HepG2 (cell line): ENCODE data around the gene LAMA5. TPM values are rescaled to one million over a fixed set of nuclear protein-coding genes. Genes with fewer than 3 reads are reported as not detected.

Experiments used
- ATAC-seq: fragments of 200-7000 bp; cut with Tn5 transposase; 3 replicates; pipeline ENCODE4 v1.9.1; 2020; ENCODE audit warnings: mild to moderate bottlenecking, moderate library complexity
- BruUV-seq: library from RNA; stranded (reverse); fragments of 400-500 nt; replicated peaks from 2 replicates; lab custom pipeline; 2021; lab: Mats Ljungman, UMichigan
- CTCF ChIA-PET: fragments of 300-600 bp; formaldehyde crosslinking; extraction: SDS; loops from one replicate; lab custom pipeline; 2021; ENCODE audit warnings: low total read pairs, inconsistent platforms, low intra/inter-chr PET ratio; lab: Yijun Ruan, JAX
- POLR2A ChIA-PET: fragments of 350-600 bp; sonication (Branson Sonifier 250); formaldehyde crosslinking; loops from one replicate; lab custom pipeline; 2020; ENCODE audit warnings: antibody characterized with exemption, inconsistent platforms; lab: Yijun Ruan, JAX
- DNase-seq: peaks from one replicate; pipeline ENCODE4 v3.0.0-alpha.2; 2015; ENCODE audit warnings: low spot score
- FAIRE-seq: peaks from 3 replicates; lab custom pipeline; 2011; peaks lifted over from hg19 to GRCh38; lab: Jason Lieb, UNC
- H2AFZ ChIP-seq: one replicate; pipeline ENCODE4 v1.6.1; 2011; ENCODE audit warnings: low read length, inconsistent platforms
- H3K27ac ChIP-seq: fragments of 300-600 bp; 3 replicates; pipeline ENCODE4 v1.8.0; 2011; ENCODE audit warnings: mixed run types, mild to moderate bottlenecking, mixed read lengths, low read length, inconsistent platforms; ENCODE audit not compliant: insufficient read depth; ENCODE audit errors: extremely low read length
- H3K27me3 ChIP-seq, 2 experiments: fragments of 200-600 bp in 1 of 2; 2 replicates in 1 of 2; 3 replicates in 1 of 2; pipeline versions ENCODE4 v1.6.0 to v1.8.0; 2011; ENCODE audit warnings: low read length in 2 of 2, mild to moderate bottlenecking in 2 of 2, moderate library complexity in 2 of 2, inconsistent platforms in 1 of 2; ENCODE audit not compliant: insufficient read depth in 2 of 2, control insufficient read depth in 1 of 2
- H3K36me3 ChIP-seq, 2 experiments: fragments of 200-600 bp in 1 of 2; replicated peaks in 1 of 2; 2 replicates in 1 of 2; 3 replicates in 1 of 2; pipeline versions ENCODE4 v1.5.1 to v1.8.0; 2011; ENCODE audit warnings: low read length in 2 of 2, inconsistent platforms in 1 of 2; ENCODE audit not compliant: insufficient read depth in 2 of 2, control insufficient read depth in 1 of 2
- H3K4me1 ChIP-seq: 2 replicates; pipeline ENCODE4 v1.5.1; 2012; ENCODE audit warnings: low read length, inconsistent platforms; ENCODE audit not compliant: insufficient read depth
- H3K4me2 ChIP-seq: 2 replicates; pipeline ENCODE4 v1.6.0; 2011; ENCODE audit warnings: low read depth, low read length, inconsistent platforms
- H3K4me3 ChIP-seq, 3 experiments: fragments of 200-600 bp in 1 of 3; sonication (generic), shearing (Covaris generic) in 1 of 3; replicated peaks in 1 of 3; 2 replicates each; pipeline ENCODE4 v1.5.1; 2011 to 2016; ENCODE audit warnings: low read length in 3 of 3, inconsistent platforms in 2 of 3, low read depth in 2 of 3, mild to moderate bottlenecking in 2 of 3, control low read depth in 1 of 3, mixed read lengths in 1 of 3; ENCODE audit not compliant: insufficient read depth in 1 of 3
- H3K79me2 ChIP-seq: one replicate; pipeline ENCODE4 v1.6.1; 2011; ENCODE audit warnings: low read length, inconsistent platforms; ENCODE audit not compliant: insufficient read depth
- H3K9ac ChIP-seq: 2 replicates; pipeline ENCODE4 v1.6.0; 2011; ENCODE audit warnings: mild to moderate bottlenecking, low read depth, low read length, inconsistent platforms; ENCODE audit not compliant: insufficient read depth
- H3K9me3 ChIP-seq: 2 replicates; pipeline ENCODE4 v1.5.1; 2012; ENCODE audit warnings: mild to moderate bottlenecking, low read length
- H4K20me1 ChIP-seq: 2 replicates; pipeline ENCODE4 v1.6.0; 2011; ENCODE audit warnings: inconsistent platforms, mild to moderate bottlenecking, low read length, moderate library complexity; ENCODE audit not compliant: insufficient read depth
- KLF15 ChIP-seq: sonication (generic); formaldehyde crosslinking; IDR thresholded peaks from 2 replicates; pipeline ENCODE4 v1.8.1; 2023; ENCODE audit warnings: borderline replicate concordance, mild to moderate bottlenecking, inconsistent platforms, missing genetic modification reagents, mixed read lengths
- NFIC ChIP-seq: IDR thresholded peaks from 2 replicates; pipeline ENCODE4 v1.6.1; 2012; ENCODE audit warnings: mild to moderate bottlenecking, low read length, inconsistent platforms
- RXRA ChIP-seq: sonication (generic); formaldehyde crosslinking; IDR thresholded peaks from 2 replicates; pipeline ENCODE4 v1.5.1; 2020; ENCODE audit warnings: missing genetic modification reagents
- SMYD3 ChIP-seq: sonication (generic); formaldehyde crosslinking; IDR thresholded peaks from 2 replicates; pipeline ENCODE4 v1.8.1; 2023; ENCODE audit warnings: mild to moderate bottlenecking, missing genetic modification reagents
- U2AF1 ChIP-seq: fragments of 200-400 bp; formaldehyde crosslinking; optimal IDR thresholded peaks from 2 replicates; pipeline ENCODE3; 2017; ENCODE audit warnings: mild to moderate bottlenecking, low read depth, low read length
- ZNF572 ChIP-seq: sonication (generic); formaldehyde crosslinking; IDR thresholded peaks from 2 replicates; pipeline ENCODE4 v1.5.1; 2020; ENCODE audit warnings: mild to moderate bottlenecking, missing genetic modification reagents
- ZZZ3 ChIP-seq: sonication (generic); formaldehyde crosslinking; IDR thresholded peaks from 2 replicates; pipeline ENCODE4 v1.4.0; 2020; ENCODE audit warnings: missing genetic modification reagents, mild to moderate bottlenecking, borderline replicate concordance
- WGBS: methylation state at CpG from one replicate; pipeline ENCODE4 v1.1.6; 2017; ENCODE audit warnings: low lambda C conversion rate; 5-methylcytosine and 5-hydroxymethylcytosine counted together
- in situ Hi-C: cut with HindIII; loops from 2 replicates; pipeline ENCODE4 v1.10.0; 2017; ENCODE audit warnings: low pct_unique_long_range_greater_than_20kb; ENCODE audit not compliant: extremely low pct_ligation_motif_present
- intact Hi-C: fragments of 100-400 bp; cut with micrococcal nuclease; formaldehyde crosslinking; loops from one replicate; pipeline ENCODE4 v1.10.0; 2022; ENCODE audit not compliant: unreplicated experiment
- polyA plus RNA-seq, 8 experiments: library from polyadenylated mRNA; depleted of rRNA in 3 of 8; stranded (reverse) in 7 of 8; unstranded in 1 of 8; fragments of >200 nt; fragmentation: Illumina TruSeq in 4 of 8; extraction: Trizol in 4 of 8; gene quantifications; 2 replicates each; pipeline versions ENCODE4 v1.2.1 to v1.2.3, GENCODE V29; 2011 to 2016; ENCODE audit warnings: low read depth in 4 of 8, missing spikeins in 1 of 8, mixed read lengths in 1 of 8; ENCODE audit not compliant: insufficient read depth in 1 of 8
- total RNA-seq, 5 experiments: library from RNA; depleted of rRNA; stranded (reverse); fragments of >200 nt; fragmentation: Illumina TruSeq; extraction: Trizol; gene quantifications; 2 replicates each; pipeline ENCODE4 v1.2.3, GENCODE V29; 2016; ENCODE audit warnings: low read depth in 1 of 5
- TF ChIP-seq, protein P1 (sequence below): IDR thresholded peaks from 2 replicates; pipeline ENCODE4 v1.6.1; 2016; ENCODE audit warnings: low read depth, borderline replicate concordance
- TF ChIP-seq, protein P2 (sequence below): fragments of 450-650 bp; IDR thresholded peaks from 2 replicates; pipeline ENCODE4 v1.6.1; 2017; ENCODE audit warnings: mild to moderate bottlenecking
- TF ChIP-seq, protein P3 (sequence below): sonication (generic); formaldehyde crosslinking; IDR thresholded peaks from 2 replicates; pipeline ENCODE4 v1.5.1; 2020; ENCODE audit warnings: missing genetic modification reagents, mild to moderate bottlenecking, borderline replicate concordance
- TF ChIP-seq, protein P4 (sequence below): IDR thresholded peaks from 2 replicates; pipeline ENCODE4 v1.6.1; 2016; ENCODE audit warnings: mild to moderate bottlenecking

Gene LAMA5
- total and polyA plus RNA-seq, 2 of the 13 experiments (the other 11 are each of a cell fraction or from before 2014, with no cell fraction given), result 21.0 to 44.7 TPM

DNA sequence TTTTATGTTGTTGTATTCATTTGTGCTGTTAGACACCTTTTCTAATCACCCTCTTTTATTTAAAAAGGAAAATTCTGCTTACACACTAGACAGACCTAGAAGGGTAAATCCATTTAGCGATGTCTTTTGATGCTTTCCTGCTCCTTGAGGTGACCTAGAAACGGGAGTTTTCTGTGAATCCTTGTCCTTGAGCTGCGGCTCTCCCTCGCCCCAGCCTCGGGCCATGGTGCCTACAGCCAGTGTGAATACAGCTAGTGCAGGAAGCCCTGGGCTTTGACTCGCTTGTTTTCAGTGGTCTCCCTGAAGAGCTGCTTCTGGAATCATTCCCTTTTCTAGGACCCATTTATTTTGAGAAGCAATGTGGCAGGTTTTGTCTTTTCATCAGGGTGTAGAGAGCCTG is 82.0 kb downstream of the LAMA5 start:
- Histone ChIP-seq H3K79me2 (no peaks in the 10 kb centered on the region), H2AFZ (no peak overlapping the region), H3K9me3 (no peaks in the 10 kb centered on the region), H3K9ac (no peak overlapping the region), H3K27ac (no peak overlapping the region), H3K4me3 (no peak overlapping the region), H3K36me3 (peaks cover 45 to 80% of the 10 kb centered on the region in 2 experiments), H3K4me2 (no peak overlapping the region), H3K4me1 (no peaks in the 10 kb centered on the region), H4K20me1 (no peaks in the 10 kb centered on the region), H3K27me3 (no peaks in the 10 kb centered on the region)
- POLR2A ChIA-PET, result no interaction called here
- intact Hi-C loops (no loop called here), in situ Hi-C loops (no loop called here)
- ATAC-seq (no peak), DNase-seq (no peak), FAIRE-seq (no peak)
- TF ChIP-seq, protein P1, sequence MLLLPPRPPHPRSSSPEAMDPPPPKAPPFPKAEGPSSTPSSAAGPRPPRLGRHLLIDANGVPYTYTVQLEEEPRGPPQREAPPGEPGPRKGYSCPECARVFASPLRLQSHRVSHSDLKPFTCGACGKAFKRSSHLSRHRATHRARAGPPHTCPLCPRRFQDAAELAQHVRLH (CRISPR knock-in tag), result no peak
- TF ChIP-seq, protein P2, sequence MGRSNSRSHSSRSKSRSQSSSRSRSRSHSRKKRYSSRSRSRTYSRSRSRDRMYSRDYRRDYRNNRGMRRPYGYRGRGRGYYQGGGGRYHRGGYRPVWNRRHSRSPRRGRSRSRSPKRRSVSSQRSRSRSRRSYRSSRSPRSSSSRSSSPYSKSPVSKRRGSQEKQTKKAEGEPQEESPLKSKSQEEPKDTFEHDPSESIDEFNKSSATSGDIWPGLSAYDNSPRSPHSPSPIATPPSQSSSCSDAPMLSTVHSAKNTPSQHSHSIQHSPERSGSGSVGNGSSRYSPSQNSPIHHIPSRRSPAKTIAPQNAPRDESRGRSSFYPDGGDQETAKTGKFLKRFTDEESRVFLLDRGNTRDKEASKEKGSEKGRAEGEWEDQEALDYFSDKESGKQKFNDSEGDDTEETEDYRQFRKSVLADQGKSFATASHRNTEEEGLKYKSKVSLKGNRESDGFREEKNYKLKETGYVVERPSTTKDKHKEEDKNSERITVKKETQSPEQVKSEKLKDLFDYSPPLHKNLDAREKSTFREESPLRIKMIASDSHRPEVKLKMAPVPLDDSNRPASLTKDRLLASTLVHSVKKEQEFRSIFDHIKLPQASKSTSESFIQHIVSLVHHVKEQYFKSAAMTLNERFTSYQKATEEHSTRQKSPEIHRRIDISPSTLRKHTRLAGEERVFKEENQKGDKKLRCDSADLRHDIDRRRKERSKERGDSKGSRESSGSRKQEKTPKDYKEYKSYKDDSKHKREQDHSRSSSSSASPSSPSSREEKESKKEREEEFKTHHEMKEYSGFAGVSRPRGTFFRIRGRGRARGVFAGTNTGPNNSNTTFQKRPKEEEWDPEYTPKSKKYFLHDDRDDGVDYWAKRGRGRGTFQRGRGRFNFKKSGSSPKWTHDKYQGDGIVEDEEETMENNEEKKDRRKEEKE, result no peak
- TF ChIP-seq NFIC (no peak), KLF15 (CRISPR knock-in tag) (no peak), SMYD3 (CRISPR knock-in tag) (no peak), ZZZ3 (no peak), U2AF1 (no peak), ZNF572 (no peak), RXRA (CRISPR knock-in tag) (no peak)
- TF ChIP-seq, protein P3, sequence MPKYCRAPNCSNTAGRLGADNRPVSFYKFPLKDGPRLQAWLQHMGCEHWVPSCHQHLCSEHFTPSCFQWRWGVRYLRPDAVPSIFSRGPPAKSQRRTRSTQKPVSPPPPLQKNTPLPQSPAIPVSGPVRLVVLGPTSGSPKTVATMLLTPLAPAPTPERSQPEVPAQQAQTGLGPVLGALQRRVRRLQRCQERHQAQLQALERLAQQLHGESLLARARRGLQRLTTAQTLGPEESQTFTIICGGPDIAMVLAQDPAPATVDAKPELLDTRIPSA, result no peak
- TF ChIP-seq, protein P4, sequence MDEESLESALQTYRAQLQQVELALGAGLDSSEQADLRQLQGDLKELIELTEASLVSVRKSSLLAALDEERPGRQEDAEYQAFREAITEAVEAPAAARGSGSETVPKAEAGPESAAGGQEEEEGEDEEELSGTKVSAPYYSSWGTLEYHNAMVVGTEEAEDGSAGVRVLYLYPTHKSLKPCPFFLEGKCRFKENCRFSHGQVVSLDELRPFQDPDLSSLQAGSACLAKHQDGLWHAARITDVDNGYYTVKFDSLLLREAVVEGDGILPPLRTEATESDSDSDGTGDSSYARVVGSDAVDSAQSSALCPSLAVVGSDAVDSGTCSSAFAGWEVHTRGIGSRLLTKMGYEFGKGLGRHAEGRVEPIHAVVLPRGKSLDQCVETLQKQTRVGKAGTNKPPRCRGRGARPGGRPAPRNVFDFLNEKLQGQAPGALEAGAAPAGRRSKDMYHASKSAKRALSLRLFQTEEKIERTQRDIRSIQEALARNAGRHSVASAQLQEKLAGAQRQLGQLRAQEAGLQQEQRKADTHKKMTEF (CRISPR knock-in tag), result no peak
- WGBS, result 97% methylated on average over 6 of the region's 6 CpGs
- TSS peak; percentile 17 for BruUV-seq
- CTCF ChIA-PET, result no interaction called here
